Retinal pigment epithelial cell (primary cell): ENCODE measurements around the gene CRYZ.

Experiments
- DNase-seq: peaks from one replicate; pipeline ENCODE4 v3.0.0-alpha.2; 2010; ENCODE audit warnings: low read depth
- H3K4me3 ChIP-seq: 2 replicates; pipeline ENCODE4 v1.5.1; 2011; ENCODE audit warnings: mild to moderate bottlenecking, low read length, control low read depth, moderate library complexity
- TF ChIP-seq, protein P1 (sequence below): conservative IDR thresholded peaks from 2 replicates; pipeline ENCODE4 v1.5.1; 2011; ENCODE audit warnings: low read depth, low read length, control low read depth, inconsistent platforms

The CRYZ gene

GRCh38 chr1:74726063-74726462 is 6.8 kb downstream of the CRYZ start:
- TF ChIP-seq, protein P1, sequence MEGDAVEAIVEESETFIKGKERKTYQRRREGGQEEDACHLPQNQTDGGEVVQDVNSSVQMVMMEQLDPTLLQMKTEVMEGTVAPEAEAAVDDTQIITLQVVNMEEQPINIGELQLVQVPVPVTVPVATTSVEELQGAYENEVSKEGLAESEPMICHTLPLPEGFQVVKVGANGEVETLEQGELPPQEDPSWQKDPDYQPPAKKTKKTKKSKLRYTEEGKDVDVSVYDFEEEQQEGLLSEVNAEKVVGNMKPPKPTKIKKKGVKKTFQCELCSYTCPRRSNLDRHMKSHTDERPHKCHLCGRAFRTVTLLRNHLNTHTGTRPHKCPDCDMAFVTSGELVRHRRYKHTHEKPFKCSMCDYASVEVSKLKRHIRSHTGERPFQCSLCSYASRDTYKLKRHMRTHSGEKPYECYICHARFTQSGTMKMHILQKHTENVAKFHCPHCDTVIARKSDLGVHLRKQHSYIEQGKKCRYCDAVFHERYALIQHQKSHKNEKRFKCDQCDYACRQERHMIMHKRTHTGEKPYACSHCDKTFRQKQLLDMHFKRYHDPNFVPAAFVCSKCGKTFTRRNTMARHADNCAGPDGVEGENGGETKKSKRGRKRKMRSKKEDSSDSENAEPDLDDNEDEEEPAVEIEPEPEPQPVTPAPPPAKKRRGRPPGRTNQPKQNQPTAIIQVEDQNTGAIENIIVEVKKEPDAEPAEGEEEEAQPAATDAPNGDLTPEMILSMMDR, result no peak
- no peak for DNase-seq
- H3K4me3 ChIP-seq, result no peak overlapping the region

DNA sequence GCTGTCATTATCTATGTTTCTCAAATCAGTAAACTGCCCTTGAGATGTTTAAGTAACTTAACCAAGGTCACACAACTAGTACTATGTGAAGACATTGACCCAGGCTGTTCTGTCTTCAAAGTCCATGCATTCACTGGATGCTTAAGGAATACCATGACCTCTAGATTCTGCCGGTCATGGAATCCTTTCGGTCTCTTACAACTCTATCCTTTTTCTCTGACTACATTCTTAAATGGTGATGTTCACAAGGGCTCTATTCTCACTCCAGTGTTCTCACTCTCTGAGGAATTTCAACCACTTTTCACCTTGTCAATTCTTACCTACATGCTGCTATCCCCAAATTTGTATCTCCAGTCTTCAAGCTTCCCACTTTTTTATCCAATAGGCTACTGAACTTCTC is 15.2 kb downstream of the CRYZ start:
- DNase-seq, result no peak

GRCh38 chr1:74716822-74717221 is 16.0 kb downstream of the CRYZ start:
- TF ChIP-seq, protein P1, result no peak
- DNase-seq, result no peak
- H3K4me3 ChIP-seq, result no peak overlapping the region

More for the DNA sequence above, 15.2 kb downstream of the CRYZ start:
- no peak overlapping the region for H3K4me3 ChIP-seq
- TF ChIP-seq, protein P1, result no peak

GRCh38 chr1:74715806-74716205 is 17.0 kb downstream of the CRYZ start:
- H3K4me3 ChIP-seq, result no peak overlapping the region
- TF ChIP-seq, protein P1, result no peak
- no peak for DNase-seq

DNA sequence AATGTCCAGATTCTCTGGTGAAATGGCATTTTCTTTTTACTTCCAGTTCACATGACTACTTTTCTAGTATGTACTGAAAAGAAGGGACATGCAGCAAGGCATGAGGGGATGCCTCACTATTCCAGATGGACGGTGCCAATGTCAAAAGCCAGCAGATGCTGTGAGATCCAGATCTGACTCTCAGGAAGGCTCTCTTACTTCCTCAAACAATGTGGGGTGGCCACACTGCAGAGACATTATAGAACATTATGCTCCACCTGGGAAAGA is 17.7 kb downstream of the CRYZ start:
- TF ChIP-seq, protein P1, result no peak
- no peak for DNase-seq
- H3K4me3 ChIP-seq, result no peak overlapping the region

DNA sequence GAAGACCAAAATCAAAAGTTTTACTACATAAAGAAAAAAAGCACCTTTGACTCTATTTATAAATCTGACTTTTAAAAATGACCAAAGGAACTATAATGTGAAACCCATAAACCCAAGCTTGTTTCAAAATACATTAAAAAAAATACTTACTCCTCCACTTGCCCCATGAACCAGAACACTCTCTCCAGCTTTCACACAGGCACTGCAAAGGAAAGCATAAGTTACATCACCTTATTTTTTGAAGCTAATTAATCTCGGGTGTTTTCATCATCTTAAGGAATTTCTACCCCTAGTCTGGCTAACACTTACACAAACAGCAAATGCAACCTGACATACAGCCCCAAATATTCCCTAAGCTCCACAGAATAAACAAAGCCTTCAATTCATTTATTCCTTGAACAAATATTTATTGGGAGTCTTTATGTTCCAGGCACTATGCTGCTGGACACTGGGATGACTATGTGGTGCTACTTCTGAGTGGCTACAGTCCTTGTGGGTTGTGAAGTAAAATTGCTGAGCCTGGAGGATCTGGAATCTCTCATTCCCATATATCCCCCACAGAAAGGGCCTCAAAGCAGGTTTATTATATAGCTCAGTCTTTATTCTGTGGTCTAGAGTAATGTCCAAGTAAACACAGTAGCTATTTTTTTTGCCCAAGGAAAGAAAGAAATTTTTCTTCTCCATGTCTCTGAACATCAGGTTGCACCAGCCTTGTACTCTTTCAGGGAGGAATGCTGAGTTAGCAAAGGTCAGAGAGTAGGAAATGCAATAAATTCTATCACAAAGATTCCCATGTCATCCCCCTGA is 18.2 kb downstream of the CRYZ start:
- H3K4me3 ChIP-seq, result no peak overlapping the region
- TF ChIP-seq, protein P1, result no peak
- no peak for DNase-seq

- DNase-seq, result no peak
- H3K4me3 ChIP-seq, result no peak overlapping the region
- TF ChIP-seq, protein P1, result no peak
These were observed 19.0 kb downstream of the CRYZ start for GRCh38 chr1:74713849-74714248.
